ENCODE results near the gene CHRNB2.

The CHRNB2 gene

DNA sequence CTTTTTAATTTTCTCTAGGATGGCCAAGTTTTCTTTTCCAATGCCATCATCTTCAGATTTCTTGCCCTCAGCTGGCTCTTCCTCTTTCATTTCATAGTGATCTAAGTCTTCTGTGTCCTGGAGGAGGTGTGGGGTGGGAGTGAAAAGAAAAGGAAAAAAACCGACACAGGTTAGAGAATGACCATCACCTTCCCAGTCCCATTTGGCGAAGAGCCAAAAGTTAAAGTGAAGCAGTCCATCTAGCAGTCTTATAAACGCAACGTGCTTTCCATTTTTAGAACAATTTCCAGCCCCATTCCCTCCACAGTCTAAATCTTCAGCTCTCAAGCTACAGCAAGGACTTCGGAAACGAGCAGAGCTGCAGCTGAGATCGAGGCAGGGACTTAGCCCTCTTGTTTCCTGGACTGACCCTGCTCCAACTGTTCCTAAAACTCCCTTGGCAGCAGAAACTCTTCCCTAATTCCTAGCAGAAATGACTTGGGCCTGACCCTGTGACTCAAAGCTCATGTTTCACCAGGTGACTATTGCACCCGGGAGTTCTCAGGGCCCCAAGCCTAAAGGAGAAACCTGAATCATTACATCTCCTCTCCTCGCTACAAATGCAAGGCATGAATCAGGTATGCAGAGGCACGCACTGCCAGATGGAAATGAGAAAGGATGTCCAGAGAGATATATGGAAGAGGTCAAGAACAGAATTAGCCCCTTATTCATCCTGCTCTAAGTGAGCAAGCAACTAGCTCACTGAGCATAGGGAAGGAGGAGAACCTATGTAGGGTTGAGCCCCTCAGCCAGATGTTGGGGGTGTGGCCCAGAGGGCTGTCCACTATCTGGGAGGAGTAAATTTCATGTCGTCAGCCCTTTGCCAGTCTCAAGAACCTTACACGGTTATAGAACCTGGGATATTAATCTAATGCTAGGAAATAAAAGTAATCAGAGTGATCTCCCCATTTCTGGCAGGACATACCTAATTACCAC is 14.2 kb upstream of the CHRNB2 start:
- DNase-seq, result no peak

DNA sequence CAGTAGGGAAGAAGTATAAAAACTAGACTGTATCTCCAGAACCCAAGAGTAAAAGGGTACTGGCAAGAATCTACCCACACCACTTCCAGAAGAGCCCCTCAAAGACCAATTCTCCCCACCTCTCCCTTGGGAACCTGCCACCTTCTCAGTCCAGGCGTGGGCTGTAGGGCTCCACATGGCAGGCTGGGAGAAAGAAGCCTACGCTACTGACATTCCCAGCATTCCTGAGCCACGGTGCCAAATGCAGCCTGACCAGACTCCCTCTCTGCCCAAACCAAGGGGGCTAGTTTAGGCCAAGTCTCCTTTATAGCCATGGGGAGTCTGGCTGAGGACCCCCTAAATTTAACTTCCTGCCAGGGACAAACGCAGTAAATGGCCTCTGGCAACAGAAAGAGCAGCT is 11.2 kb upstream of the CHRNB2 start:
- no peak for DNase-seq

DNA sequence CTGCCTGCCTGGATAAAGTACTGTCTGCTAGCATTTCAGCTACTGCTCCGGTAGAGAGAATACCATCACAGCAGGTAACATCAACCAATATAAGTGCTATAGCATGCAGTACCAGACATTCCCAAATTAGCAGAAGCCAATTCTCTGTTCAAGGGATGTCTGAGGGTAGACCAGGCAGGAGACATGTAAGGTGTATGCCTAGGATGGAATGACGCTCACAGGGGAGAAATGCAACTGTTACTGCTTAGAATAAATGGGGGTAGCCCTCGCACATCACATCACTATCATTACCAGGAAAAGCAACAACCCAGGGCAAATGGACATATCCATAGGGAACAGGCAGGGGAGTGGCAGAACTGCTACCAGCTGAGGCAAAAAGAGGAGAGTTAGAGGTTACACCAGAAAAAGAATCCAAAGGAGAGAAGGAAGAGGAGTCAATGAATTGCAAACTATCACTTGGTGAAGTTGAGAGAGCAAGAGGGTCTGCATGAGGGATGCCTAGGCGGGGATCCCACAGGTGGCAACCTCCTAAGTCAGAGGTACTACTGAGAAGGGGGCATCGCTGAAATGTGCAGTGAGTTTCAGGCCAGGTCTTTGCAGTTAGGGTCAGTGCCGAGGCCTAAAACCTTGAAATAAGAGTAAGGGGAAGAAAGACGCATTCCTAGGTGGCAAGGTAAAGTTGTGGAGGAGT is 10.2 kb upstream of the CHRNB2 start:
- DNase-seq, result no peak

DNA sequence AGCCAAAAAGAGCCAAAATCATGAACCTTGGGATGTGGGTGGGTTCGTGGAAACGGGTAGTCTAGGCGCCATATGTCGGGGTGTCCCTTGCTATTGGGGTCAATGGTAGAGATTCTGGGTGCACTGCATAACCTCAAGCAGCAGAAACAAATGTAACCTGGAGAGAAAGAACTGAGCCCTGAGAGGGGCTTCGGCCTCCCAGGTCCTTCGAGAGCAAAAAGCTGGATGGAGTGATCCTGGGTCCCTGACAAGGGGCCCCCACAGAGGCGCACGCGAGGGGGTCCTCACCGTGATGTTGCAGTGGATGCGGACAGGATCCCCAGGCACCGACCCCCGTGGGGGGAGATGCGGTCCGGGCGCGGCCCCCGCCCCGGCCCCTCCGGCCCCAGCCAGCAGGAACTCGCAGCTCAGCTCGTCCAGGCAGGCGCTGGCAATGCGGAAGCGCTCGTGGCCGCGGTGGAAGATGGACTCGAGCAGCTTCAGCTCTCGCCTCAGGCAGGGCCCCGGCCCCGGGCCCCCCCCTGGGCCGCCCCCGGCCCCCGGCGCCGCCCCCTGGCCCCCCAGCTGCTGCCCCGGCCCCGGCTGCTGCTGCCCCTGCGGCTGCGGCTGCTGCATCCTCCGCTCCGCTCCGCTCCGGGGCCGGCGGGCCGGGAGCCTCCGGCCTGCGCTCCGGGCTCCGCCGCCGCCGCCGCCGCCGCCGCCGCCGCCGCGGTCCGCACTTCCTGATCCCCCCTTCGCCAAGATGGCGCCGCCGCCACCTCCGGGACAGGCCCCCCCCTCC is 9.4 kb upstream of the CHRNB2 start, which contains the start of gene UBE2Q1:
UBE2Q1 (minus strand) TSS at position 724 of the 781 bp plus-strand sequence; CDS start at position 615, 109 bp downstream.
- peak in 1 of 2 experiments; percentile 61 for DNase-seq

DNA sequence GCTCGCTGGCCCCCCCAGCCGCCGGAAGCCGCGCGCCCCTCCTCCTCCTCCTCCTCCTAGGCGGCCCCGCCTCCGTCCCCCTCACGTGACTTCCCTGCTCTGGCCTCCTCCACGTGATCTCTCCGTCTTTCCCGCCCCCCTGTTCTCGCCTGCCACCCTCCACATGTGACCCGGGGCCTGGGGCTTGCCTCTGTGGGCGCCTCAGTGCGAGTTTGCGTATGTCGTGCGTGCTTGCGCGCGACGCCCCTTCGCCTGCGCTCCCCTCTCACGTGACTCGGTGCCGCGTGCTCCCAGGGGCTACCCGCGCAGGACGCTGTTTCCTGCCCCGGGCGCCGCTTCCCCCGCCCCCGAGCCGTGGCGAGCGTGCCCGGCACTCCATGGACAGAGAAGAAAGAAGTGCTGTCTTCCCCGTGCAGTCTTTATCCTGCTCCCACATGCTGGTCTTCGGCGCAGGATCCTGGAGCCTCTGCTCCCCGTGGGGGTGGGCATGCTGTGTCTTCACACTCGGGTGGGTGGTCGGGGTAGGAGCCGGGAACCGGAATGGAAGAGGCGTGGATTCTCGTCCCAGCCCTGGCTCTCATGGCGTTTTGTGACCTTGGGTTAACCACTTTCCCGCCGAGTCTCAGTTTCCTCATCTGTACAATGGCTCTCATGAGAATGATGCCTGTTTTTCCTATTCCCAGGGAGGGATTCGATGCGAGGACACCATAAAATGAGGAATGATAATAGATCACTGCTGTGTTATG is 8.7 kb upstream of the CHRNB2 start:
- peak; percentile 99 for DNase-seq

DNA sequence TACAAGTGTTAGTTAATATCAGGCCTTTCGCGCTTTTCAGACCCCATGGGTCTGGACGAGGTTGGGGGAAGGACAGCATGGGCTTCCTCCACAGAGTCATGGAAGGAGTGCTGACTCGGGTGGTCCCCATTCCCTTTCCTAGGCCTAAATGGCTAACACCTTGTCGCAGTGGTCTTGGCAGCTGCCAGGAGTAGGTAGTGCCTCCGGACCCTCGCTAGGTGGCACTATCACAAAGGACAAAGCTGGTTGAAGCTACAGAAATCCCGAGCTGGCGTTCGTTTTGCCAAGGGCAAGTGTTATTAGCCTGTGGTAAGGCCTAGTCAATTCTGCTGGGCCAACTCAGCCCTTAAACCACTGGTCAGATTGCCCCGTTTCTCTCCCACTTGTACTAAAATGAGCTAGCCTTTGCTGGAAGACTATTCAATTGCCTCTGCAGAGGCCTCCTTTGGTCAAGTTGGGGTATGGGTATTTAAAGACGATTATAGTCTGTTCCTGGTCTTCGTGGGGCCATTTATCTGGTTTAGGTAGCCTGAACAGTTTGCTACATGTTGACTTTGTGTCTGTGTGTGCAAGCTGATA is 8.0 kb upstream of the CHRNB2 start:
- DNase-seq, result peak; percentile 88 to 96

DNA sequence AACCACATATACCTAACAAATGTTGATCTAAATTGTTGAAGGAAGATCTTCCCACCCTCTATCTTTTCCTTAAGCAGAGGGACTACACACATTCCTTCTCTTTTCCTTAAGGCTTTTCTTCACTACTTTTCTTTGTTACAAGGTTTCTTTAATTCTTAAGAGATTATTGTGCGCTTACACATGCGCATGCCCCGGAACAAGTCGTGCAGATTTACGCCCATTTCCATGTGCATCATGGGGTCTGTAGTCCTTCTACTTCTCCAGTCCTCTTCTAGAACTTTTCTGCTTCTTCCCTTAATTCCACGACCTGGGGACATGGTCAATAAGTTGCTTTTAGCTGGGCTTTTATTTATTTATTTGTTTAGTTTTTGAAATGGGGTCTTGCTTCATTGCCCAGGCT is 1.7 kb upstream of the CHRNB2 start:
- no peak for DNase-seq

DNA sequence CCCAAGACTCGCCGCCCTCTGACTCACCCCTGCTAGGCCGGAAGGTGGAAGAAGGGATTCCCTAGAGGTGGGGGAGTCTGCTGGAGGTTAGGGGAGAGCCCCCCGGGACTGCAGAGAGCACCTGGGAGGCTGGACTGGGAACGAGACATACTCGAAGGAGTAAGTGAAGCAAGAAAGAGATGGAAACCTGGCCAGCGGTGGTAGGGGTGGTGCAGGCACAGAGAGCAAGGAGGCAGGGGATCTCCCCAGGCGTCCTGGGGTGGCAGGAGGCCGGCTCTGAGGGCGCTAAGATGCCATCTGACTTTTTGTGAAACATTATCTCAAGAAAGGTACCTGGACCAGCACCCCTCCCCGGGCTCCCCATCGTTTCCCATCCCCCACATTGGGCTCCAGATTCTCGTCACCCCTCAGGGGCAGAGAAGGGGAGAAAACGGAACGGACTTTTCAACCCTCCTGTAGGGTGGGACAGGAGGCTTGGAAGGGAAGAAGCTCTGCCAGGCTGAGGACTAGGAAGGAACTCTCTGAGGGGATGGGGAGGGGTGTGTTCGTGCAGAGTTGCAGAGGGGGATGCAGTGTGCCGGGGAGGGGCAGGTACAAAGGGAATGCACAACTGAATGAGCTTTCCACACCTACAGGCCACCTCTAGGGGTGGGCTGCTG is 708 bp downstream of the CHRNB2 start:
- no peak for DNase-seq

DNA sequence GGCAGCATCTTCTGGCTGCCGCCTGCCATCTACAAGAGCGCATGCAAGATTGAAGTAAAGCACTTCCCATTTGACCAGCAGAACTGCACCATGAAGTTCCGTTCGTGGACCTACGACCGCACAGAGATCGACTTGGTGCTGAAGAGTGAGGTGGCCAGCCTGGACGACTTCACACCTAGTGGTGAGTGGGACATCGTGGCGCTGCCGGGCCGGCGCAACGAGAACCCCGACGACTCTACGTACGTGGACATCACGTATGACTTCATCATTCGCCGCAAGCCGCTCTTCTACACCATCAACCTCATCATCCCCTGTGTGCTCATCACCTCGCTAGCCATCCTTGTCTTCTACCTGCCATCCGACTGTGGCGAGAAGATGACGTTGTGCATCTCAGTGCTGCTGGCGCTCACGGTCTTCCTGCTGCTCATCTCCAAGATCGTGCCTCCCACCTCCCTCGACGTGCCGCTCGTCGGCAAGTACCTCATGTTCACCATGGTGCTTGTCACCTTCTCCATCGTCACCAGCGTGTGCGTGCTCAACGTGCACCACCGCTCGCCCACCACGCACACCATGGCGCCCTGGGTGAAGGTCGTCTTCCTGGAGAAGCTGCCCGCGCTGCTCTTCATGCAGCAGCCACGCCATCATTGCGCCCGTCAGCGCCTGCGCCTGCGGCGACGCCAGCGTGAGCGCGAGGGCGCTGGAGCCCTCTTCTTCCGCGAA is 3.8 kb downstream of the CHRNB2 start:
- no peak for DNase-seq

DNA sequence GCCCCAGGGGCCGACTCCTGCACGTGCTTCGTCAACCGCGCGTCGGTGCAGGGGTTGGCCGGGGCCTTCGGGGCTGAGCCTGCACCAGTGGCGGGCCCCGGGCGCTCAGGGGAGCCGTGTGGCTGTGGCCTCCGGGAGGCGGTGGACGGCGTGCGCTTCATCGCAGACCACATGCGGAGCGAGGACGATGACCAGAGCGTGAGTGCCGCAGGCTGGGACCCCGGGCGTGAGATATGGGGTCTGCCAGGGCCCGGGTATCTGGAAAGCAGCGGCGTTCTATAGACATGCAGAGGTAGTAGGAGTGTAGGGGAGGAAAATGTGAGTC is 4.3 kb downstream of the CHRNB2 start:
- DNase-seq, result no peak

DNA sequence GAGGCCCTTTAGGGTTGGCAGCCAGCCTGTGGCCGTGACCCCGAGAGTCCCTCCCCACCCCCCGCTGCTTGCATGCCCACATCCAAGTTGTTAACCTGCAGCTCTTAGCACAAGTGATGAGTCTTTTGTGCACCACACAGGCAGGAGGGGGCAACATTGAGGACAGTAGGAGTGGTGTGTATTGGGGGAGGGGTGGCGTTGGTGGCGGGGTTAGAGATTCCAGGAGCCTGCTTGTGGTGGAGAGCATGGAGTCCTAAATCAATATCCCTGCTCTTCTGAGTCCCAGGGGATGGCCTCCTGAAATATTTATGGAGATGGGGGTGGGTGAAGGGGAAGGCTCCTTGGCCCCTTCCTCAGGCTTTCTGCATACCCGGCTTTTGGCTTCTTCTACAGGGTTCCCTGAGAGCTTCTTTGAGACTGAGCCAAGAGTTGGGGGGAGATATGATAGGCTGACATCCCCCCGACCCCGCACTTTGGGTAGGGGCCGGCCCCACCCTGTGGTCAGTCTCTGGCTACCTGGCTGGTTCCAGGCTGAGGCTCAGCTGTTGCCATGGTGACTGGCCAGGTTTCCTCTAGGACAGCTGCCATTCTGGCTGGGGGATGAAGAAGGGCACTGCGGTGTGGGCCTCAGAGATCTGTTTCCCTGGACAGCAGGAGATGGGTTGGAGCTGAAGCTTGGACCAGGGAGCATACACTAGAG is 5.0 kb downstream of the CHRNB2 start:
- DNase-seq, result no peak

DNA sequence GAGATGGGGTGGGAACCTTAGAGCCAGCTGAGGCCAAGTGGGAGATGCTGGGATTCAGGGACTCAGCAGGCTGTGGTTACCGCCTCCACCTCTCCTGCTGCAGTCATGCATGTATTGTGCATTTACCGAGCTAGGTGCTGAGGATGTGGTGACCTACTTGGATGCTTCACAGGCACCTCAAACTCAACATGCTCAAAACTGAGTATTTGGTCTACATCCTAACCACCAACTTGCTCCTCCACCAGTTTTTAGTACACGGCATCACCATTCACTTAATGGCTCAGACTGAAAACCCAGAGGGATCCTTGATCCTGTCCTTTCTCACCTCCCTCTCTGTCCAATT is 5.6 kb downstream of the CHRNB2 start:
- no peak for DNase-seq

DNA sequence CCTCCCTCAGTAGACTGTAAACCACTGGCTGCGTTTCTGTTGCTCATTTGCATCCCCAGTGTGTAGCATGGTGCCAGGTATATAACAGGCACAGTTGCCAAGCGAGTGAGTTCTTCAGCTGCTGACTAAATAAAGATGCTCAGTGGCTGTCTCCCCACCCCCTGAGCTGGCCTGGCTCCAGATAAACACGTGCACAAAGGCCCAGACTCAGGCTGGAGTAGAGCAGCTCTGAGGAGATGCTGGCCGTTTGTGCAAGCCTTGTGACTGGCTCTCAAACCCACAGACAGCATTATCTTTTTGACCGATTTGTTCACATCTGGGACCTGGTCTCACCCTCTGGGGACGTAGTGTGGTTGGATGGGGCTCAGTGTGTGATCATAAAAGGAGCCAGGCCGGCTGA is 7.1 kb downstream of the CHRNB2 start:
- peak in 1 of 2 experiments; percentile 70 for DNase-seq

DNA sequence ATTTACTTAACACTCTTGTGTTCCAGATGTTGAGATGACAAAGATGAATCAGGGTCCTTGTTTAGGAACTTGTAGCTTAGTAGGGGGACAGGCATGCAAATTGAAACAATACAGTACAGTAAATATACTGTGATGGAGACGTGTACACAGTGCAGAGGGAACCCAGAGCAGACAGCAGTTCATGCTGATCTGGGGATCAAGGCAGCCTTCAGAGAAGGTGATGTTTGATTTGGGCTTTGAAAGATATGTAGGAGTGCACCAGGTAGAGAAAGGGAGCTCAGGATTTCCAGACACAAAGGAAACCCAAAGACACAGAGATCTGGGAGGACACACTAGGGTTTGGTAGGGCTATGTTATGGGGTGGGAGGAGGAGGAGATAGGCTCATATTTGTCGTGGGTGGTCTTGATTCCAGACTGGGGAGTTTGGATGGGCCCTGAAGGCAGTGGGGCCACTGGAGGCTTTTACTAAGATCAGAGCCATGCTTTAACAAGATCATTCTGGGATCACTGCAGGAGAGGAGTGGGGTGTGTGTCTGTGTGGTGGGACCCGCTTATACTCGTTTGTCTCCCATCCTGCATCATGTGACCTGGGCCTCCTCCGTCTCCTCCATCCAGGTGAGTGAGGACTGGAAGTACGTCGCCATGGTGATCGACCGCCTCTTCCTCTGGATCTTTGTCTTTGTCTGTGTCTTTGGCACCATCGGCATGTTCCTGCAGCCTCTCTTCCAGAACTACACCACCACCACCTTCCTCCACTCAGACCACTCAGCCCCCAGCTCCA is 7.8 kb downstream of the CHRNB2 start:
- DNase-seq, result no peak

DNA sequence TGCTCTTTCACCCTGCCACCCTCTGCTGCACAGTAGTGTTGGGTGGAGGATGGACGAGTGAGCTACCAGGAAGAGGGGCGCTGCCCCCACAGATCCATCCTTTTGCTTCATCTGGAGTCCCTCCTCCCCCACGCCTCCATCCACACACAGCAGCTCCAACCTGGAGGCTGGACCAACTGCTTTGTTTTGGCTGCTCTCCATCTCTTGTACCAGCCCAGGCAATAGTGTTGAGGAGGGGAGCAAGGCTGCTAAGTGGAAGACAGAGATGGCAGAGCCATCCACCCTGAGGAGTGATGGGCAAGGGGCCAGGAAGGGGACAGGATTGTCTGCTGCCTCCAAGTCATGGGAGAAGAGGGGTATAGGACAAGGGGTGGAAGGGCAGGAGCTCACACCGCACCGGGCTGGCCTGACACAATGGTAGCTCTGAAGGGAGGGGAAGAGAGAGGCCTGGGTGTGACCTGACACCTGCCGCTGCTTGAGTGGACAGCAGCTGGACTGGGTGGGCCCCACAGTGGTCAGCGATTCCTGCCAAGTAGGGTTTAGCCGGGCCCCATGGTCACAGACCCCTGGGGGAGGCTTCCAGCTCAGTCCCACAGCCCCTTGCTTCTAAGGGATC is 8.5 kb downstream of the CHRNB2 start:
- no peak for DNase-seq

DNA sequence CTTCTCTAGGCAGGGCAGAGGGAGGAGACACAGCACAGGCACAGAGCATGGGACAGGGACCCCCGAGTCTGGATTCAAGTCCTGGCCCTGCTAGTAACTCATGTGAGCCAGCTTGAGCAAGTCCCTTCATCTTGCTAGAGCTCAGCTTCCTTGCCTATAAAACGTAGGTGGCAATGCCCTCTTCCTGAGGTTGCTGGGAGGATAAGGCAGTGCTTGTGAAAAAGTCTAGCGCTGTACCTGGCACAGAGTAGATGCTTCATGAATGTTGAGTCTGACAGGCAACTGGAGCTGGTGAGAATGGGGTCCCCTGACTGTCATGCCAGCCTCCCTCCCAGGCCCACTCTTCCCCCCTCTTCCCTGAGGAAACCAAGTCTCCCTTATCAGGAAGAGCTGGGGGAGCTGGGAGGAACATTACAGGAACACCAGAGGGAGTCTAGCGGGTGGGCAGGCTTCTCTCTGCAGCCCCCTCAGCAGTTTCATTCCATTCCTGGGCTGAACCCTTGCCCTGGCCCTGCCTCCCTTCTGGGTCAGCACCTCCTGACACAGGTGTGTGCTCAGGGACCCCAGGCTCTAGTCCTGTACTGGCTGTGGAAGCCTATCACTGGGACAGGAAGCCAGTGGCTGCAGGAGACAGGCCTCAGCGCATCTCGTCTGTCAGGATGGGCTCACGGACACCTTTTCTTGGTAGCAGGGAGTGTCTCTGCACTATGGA is 9.9 kb downstream of the CHRNB2 start:
- DNase-seq, result no peak

DNA sequence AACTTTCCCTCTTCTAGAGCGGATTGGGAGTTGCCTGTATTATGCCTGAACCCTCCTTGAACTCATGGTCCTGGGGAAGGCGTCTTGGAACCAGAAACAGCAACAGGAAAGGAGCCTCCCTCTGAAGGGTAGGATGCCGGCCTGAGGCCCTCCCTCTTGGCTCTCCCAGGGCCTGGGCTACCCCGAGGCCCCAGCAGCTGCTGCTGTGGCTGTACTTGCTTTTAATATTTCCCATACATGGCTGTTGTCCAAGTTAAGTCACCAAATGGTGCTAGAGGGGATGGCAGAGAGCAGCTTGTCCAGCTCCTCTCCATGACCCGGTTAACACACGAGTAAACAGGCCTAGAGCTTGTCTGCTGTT is 10.5 kb downstream of the CHRNB2 start:
- no peak for DNase-seq

DNA sequence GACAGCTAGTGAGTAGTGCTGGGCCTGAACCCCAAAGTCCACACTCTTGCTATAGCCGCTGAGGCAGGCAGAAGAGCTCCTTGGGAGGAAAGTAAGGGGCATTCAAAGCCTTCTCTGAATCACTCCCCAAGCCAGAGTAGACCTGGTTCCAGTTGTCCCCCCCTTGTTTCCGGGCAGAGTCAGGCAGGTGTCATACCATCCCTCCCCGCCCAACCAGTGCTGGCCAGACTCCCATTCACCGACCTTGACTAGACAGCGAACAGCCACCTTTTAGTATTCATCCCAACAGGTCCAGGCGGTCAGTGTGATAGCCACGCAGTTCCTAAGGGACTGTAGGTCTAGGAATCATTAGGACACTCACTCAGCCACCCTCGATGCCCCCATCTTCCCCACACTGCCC is 11.8 kb downstream of the CHRNB2 start:
- DNase-seq, result no peak

DNA sequence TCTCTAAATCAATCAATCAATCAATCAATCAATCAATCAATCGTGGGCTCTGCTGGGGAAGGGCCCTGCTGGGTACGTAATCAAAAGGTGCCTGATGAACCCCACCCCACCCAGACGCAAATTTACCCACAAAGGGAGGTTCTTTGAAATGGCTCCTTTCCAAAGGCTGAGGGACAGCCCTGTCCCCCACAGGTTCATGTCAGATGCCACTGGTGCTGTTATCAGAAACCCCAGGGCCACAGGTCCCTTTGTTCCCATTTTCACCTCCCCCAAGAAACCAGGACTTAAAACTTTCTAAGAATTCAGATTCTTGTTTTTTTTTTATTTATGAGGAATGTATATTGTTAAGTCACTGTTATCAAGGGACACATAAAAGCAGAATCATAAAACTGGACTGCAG is 14.2 kb downstream of the CHRNB2 start:
- no peak for DNase-seq

Measured in NCI-H446 (cell line).